SK-N-SH treated with all-trans-retinoic acid at 6 μM for 48 hours (cell line): ENCODE results near the gene MAP3K7.

Source experiments
- ARNTL ChIP-seq: fragments of 450-650 bp; formaldehyde crosslinking; IDR thresholded peaks from 2 replicates; pipeline ENCODE4 v1.5.0; 2020; ENCODE audit warnings: low read depth, mild to moderate bottlenecking, moderate library complexity, borderline replicate concordance
- BACH2 ChIP-seq: fragments of 250-450 bp; sonication (Bioruptor Pico); IDR thresholded peaks from 2 replicates; pipeline ENCODE4 v1.9.0; 2021; ENCODE audit warnings: mild to moderate bottlenecking, borderline replicate concordance
- ESRRG ChIP-seq: fragments of 250-450 bp; sonication (Bioruptor Pico); IDR thresholded peaks from 2 replicates; pipeline ENCODE4 v1.6.1; 2021; ENCODE audit warnings: mild to moderate bottlenecking
- GLIS3 ChIP-seq: fragments of 250-450 bp; sonication (Bioruptor Pico); IDR thresholded peaks from 2 replicates; pipeline ENCODE4 v1.5.0; 2020; ENCODE audit warnings: mild to moderate bottlenecking, moderate library complexity
- OSR1 ChIP-seq: fragments of 250-450 bp; sonication (Bioruptor Pico); IDR thresholded peaks from 2 replicates; pipeline ENCODE4 v1.8.0; 2022; ENCODE audit warnings: moderate library complexity, mild to moderate bottlenecking, inconsistent platforms
- PPARA ChIP-seq: fragments of 250-450 bp; sonication (Bioruptor Pico); IDR thresholded peaks from 2 replicates; pipeline ENCODE4 v1.5.0; 2020; ENCODE audit warnings: mild to moderate bottlenecking, borderline replicate concordance
- RARB ChIP-seq: fragments of 250-450 bp; sonication (Bioruptor Pico); IDR thresholded peaks from 2 replicates; pipeline ENCODE4 v1.8.0; 2021; ENCODE audit warnings: mild to moderate bottlenecking, moderate library complexity
- SNAI2 ChIP-seq: fragments of 250-450 bp; sonication (Bioruptor Pico); IDR thresholded peaks from 2 replicates; pipeline ENCODE4 v1.5.0; 2020; ENCODE audit warnings: mild to moderate bottlenecking, moderate library complexity
- ZFP3 ChIP-seq: fragments of 250-450 bp; sonication (Bioruptor Pico); IDR thresholded peaks from 2 replicates; pipeline ENCODE4 v1.5.0; 2020; ENCODE audit warnings: mild to moderate bottlenecking, moderate library complexity
- ZNF565 ChIP-seq: fragments of 450-650 bp; formaldehyde crosslinking; conservative IDR thresholded peaks from 2 replicates; pipeline ENCODE4 v1.5.0; 2020; ENCODE audit warnings: low read depth, mild to moderate bottlenecking, moderate library complexity
- ZNF70 ChIP-seq: fragments of 450-650 bp; formaldehyde crosslinking; IDR thresholded peaks from 2 replicates; pipeline ENCODE4 v1.5.0; 2020; ENCODE audit warnings: mild to moderate bottlenecking, moderate library complexity
- TF ChIP-seq, protein P1 (sequence below): fragments of 250-450 bp; sonication (Bioruptor Pico); IDR thresholded peaks from 2 replicates; pipeline ENCODE4 v1.8.0; 2020; ENCODE audit warnings: mild to moderate bottlenecking, moderate library complexity, borderline replicate concordance
- TF ChIP-seq, protein P2 (sequence below): fragments of 250-450 bp; sonication (Bioruptor Pico); IDR thresholded peaks from 2 replicates; pipeline ENCODE4 v1.8.0; 2021; ENCODE audit warnings: low read depth, mild to moderate bottlenecking, moderate library complexity, borderline replicate concordance
- TF ChIP-seq, protein P3 (sequence below): fragments of 250-450 bp; sonication (Bioruptor Pico); IDR thresholded peaks from 2 replicates; pipeline ENCODE4 v1.5.1; 2020; ENCODE audit warnings: low read depth, mild to moderate bottlenecking, moderate library complexity

GRCh38 chr6:90605749-90606340, 19.0 kb upstream of the MAP3K7 start:
- TF ChIP-seq, protein P1, sequence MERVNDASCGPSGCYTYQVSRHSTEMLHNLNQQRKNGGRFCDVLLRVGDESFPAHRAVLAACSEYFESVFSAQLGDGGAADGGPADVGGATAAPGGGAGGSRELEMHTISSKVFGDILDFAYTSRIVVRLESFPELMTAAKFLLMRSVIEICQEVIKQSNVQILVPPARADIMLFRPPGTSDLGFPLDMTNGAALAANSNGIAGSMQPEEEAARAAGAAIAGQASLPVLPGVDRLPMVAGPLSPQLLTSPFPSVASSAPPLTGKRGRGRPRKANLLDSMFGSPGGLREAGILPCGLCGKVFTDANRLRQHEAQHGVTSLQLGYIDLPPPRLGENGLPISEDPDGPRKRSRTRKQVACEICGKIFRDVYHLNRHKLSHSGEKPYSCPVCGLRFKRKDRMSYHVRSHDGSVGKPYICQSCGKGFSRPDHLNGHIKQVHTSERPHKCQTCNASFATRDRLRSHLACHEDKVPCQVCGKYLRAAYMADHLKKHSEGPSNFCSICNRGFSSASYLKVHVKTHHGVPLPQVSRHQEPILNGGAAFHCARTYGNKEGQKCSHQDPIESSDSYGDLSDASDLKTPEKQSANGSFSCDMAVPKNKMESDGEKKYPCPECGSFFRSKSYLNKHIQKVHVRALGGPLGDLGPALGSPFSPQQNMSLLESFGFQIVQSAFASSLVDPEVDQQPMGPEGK (CRISPR knock-in tag), result no peak
- TF ChIP-seq ZFP3 (CRISPR knock-in tag), result no peak
- no peak for TF ChIP-seq ESRRG (CRISPR knock-in tag)
- TF ChIP-seq, protein P2, sequence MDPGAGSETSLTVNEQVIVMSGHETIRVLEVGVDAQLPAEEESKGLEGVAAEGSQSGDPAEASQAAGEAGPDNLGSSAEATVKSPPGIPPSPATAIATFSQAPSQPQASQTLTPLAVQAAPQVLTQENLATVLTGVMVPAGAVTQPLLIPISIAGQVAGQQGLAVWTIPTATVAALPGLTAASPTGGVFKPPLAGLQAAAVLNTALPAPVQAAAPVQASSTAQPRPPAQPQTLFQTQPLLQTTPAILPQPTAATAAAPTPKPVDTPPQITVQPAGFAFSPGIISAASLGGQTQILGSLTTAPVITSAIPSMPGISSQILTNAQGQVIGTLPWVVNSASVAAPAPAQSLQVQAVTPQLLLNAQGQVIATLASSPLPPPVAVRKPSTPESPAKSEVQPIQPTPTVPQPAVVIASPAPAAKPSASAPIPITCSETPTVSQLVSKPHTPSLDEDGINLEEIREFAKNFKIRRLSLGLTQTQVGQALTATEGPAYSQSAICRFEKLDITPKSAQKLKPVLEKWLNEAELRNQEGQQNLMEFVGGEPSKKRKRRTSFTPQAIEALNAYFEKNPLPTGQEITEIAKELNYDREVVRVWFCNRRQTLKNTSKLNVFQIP, result no peak
- TF ChIP-seq RARB (CRISPR knock-in tag), result no peak
- TF ChIP-seq SNAI2 (CRISPR knock-in tag), result no peak
- no peak for TF ChIP-seq PPARA (CRISPR knock-in tag)
- TF ChIP-seq ZNF70 (CRISPR knock-in tag), result no peak
- TF ChIP-seq ARNTL (CRISPR knock-in tag), result no peak
- TF ChIP-seq GLIS3, result no peak
- TF ChIP-seq, protein P3, sequence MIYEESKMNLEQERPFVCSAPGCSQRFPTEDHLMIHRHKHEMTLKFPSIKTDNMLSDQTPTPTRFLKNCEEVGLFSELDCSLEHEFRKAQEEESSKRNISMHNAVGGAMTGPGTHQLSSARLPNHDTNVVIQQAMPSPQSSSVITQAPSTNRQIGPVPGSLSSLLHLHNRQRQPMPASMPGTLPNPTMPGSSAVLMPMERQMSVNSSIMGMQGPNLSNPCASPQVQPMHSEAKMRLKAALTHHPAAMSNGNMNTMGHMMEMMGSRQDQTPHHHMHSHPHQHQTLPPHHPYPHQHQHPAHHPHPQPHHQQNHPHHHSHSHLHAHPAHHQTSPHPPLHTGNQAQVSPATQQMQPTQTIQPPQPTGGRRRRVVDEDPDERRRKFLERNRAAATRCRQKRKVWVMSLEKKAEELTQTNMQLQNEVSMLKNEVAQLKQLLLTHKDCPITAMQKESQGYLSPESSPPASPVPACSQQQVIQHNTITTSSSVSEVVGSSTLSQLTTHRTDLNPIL (CRISPR knock-in tag), result no peak
- TF ChIP-seq BACH2 (CRISPR knock-in tag), result no peak
- TF ChIP-seq OSR1 (CRISPR knock-in tag), result no peak
- no peak for TF ChIP-seq ZNF565 (CRISPR knock-in tag)
